Neural progenitor cell (in vitro differentiated cells): Measurements from ENCODE around the gene ING5.

Experiments used
- CTCF ChIP-seq: fragments of 200-600 bp; sonication (generic); IDR thresholded peaks from 2 replicates; pipeline ENCODE4 v1.5.1; 2017; ENCODE audit warnings: antibody characterized with exemption, mild to moderate bottlenecking
- EZH2 ChIP-seq: fragments of 200-600 bp; sonication (generic); IDR thresholded peaks from 2 replicates; pipeline ENCODE4 v1.6.1; 2017; ENCODE audit warnings: antibody characterized with exemption, mild to moderate bottlenecking, moderate library complexity

- TF ChIP-seq CTCF: no peak
- no peak for TF ChIP-seq EZH2
Measured at GRCh38 chr2:241771286-241772062, 69.6 kb downstream of the ING5 start.
